Natural killer cell (primary cell): Measurements from ENCODE around the gene WDR54. TPM values are rescaled to one million over a fixed set of nuclear protein-coding genes. Genes with fewer than 3 reads are reported as not detected.

Experiments used
- ATAC-seq, 3 donors: fragments of 150-1000 bp in 2 of 3; fragments of 200-7000 bp in 1 of 3; cut with Tn5 transposase; 1 replicate in 1 of 3; 2 replicates in 2 of 3; pipeline ENCODE4 v1.10.0; 2021; ENCODE audit warnings: mild to moderate bottlenecking in 2 of 3, moderate library complexity in 2 of 3
- DNase-seq, 2 donors: peaks; one replicate each; pipeline versions ENCODE4 v3.0.0 to v3.0.0-alpha.2; 2013 to 2021; ENCODE audit warnings: mixed read lengths in 1 of 2
- H3K27ac ChIP-seq: one replicate; pipeline ENCODE4 v1.5.1; 2013; ENCODE audit warnings: mild to moderate bottlenecking, low read length
- H3K27me3 ChIP-seq: one replicate; pipeline ENCODE4 v1.6.1; 2013; ENCODE audit warnings: low read length; ENCODE audit not compliant: control insufficient read depth, insufficient read depth
- H3K36me3 ChIP-seq: one replicate; pipeline ENCODE4 v1.6.1; 2013; ENCODE audit warnings: low read length; ENCODE audit not compliant: control insufficient read depth, insufficient read depth
- H3K4me1 ChIP-seq: one replicate; pipeline ENCODE4 v1.6.1; 2013; ENCODE audit warnings: low read length; ENCODE audit not compliant: control insufficient read depth, insufficient read depth
- H3K4me3 ChIP-seq: one replicate; pipeline ENCODE4 v1.5.1; 2013; ENCODE audit warnings: low read length
- H3K9me3 ChIP-seq: one replicate; pipeline ENCODE4 v1.6.1; 2013; ENCODE audit warnings: low read length; ENCODE audit not compliant: control insufficient read depth, insufficient read depth
- H3K27ac Mint-ChIP-seq, 2 donors: one replicate each; pipeline ENCODE4 v1.8.0; 2022; ENCODE audit warnings: mild to moderate bottlenecking in 2 of 2, mixed read lengths in 2 of 2, moderate library complexity in 1 of 2
- H3K27me3 Mint-ChIP-seq, 2 donors: one replicate each; pipeline ENCODE4 v1.8.0; 2022; ENCODE audit warnings: low read depth in 2 of 2, mixed read lengths in 2 of 2
- H3K36me3 Mint-ChIP-seq: one replicate; pipeline ENCODE4 v1.8.0; 2022; ENCODE audit warnings: mixed read lengths
- H3K4me1 Mint-ChIP-seq, 2 donors: one replicate each; pipeline ENCODE4 v1.8.0; 2022; ENCODE audit warnings: mixed read lengths in 2 of 2
- H3K4me3 Mint-ChIP-seq: one replicate; pipeline ENCODE4 v1.8.0; 2022; ENCODE audit warnings: mild to moderate bottlenecking, moderate library complexity, mixed read lengths
- H3K9me3 Mint-ChIP-seq, 2 donors: one replicate each; pipeline ENCODE4 v1.8.0; 2022; ENCODE audit warnings: mixed read lengths in 2 of 2
- WGBS: methylation state at CpG from one replicate; pipeline ENCODE4 v1.1.7; 2013; ENCODE audit warnings: missing lambda C conversion rate; ENCODE audit not compliant: insufficient coverage; 5-methylcytosine and 5-hydroxymethylcytosine counted together
- intact Hi-C: fragments of 100-400 bp; cut with micrococcal nuclease; formaldehyde crosslinking; loops from one replicate; pipeline ENCODE4 v1.14.2; 2022
- total RNA-seq, 4 donors: library from RNA; stranded (reverse); fragments of 120-200 nt in 1 of 4; gene quantifications; one replicate each; pipeline versions ENCODE4 v1.2.3 to v1.2.4, GENCODE V29; 2013 to 2022
- TF ChIP-seq, protein P1 (sequence below): fragments of 200-600 bp; IDR thresholded peaks from one replicate; pipeline ENCODE4 v1.8.0; 2022; ENCODE audit warnings: antibody characterized with exemption

Gene WDR54
- total RNA-seq, 3 donors from 2014 or later (not counting 1 experiment from before 2014, with no cell fraction given), result 28.0 to 35.3 (median 28.0) TPM

DNA sequence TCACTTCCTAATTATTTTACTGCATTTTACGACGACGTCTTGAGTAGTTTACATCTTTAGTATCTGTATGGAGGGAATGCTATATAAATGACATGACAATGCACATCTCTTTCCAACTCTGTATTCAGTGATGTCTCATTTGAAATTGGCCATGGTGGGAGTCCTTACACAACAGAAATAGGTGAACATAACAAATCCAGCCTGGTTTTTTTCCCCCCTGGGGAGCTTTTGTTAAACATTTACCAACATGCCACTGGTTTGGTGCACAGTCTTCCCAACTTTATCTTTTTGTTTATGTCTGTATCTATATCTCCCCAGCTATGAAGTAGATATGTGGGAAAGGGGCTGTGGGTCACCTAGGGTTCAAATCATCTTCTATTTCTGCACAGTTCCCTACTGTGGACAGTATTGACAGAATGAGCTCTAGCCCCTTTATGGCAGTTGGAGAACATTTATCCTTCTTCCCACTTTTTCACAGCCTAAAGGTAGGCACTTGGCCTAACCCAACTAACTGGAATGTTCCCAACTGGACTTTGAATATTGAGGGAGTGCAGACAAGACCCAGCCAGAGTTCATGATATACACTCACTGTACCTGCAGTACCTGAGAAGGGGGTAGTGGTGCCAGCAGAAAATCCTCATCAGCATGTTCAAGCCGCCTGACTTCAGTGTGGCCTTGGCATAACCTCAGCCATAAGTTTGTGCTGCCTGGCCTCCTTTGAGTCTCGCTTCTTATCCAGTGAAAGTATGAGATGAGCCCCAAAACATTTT, 25.9 kb downstream of the WDR54 start:
- 100% methylated on average over 2 of the region's 5 CpGs for WGBS
- Mint-ChIP-seq H3K36me3 (no peaks in the 10 kb centered on the region), H3K4me1 (peaks cover 3 to 4% of the 10 kb centered on the region in 2 donors), H3K27me3 (peaks cover 0 to 5% of the 10 kb centered on the region in 2 donors), H3K27ac (no peak overlapping the region), H3K4me3 (no peak overlapping the region), H3K9me3 (no peaks in the 10 kb centered on the region)
- Histone ChIP-seq H3K27ac (no peak overlapping the region), H3K9me3 (no peaks in the 10 kb centered on the region), H3K4me3 (no peak overlapping the region), H3K4me1 (peaks cover 13% of the 10 kb centered on the region), H3K27me3 (peaks cover under 1% of the 10 kb centered on the region), H3K36me3 (no peaks in the 10 kb centered on the region)
- intact Hi-C loops, result no loop called here
- DNase-seq (no peak), ATAC-seq (no peak)
- TF ChIP-seq, protein P1, sequence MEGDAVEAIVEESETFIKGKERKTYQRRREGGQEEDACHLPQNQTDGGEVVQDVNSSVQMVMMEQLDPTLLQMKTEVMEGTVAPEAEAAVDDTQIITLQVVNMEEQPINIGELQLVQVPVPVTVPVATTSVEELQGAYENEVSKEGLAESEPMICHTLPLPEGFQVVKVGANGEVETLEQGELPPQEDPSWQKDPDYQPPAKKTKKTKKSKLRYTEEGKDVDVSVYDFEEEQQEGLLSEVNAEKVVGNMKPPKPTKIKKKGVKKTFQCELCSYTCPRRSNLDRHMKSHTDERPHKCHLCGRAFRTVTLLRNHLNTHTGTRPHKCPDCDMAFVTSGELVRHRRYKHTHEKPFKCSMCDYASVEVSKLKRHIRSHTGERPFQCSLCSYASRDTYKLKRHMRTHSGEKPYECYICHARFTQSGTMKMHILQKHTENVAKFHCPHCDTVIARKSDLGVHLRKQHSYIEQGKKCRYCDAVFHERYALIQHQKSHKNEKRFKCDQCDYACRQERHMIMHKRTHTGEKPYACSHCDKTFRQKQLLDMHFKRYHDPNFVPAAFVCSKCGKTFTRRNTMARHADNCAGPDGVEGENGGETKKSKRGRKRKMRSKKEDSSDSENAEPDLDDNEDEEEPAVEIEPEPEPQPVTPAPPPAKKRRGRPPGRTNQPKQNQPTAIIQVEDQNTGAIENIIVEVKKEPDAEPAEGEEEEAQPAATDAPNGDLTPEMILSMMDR, result no peak

DNA sequence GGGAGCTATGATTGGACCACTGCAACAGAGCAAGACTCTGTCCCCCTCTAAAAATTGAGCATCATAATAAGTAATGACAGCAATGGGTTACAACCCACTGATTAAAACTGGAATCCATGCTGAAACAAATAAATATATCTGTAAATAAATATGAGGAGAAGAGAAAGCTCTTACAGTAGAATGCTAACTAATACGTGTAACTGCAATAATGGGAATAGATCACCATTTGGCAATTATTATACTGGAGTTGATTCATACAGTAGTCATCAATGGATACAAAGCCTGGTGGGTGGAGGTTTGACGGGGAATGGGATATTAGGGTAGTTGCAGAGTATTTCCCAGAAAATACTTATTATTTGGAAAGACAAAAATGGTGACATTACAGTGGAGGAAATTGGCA, 27.2 kb downstream of the WDR54 start:
- DNase-seq (no peak), ATAC-seq (no peak)
- H3K4me3 Mint-ChIP-seq, result no peak overlapping the region
- no peaks in the 10 kb centered on the region for H3K27me3 ChIP-seq
- 86% methylated on average over 2 of the region's 2 CpGs for WGBS
- peaks cover 22% of the 10 kb centered on the region for H3K4me1 ChIP-seq
- no peaks in the 10 kb centered on the region for H3K36me3 Mint-ChIP-seq
- peaks cover 13 to 15% of the 10 kb centered on the region in 2 donors for H3K4me1 Mint-ChIP-seq
- H3K27me3 Mint-ChIP-seq, result peaks cover 0 to 3% of the 10 kb centered on the region in 2 donors
- no peak overlapping the region for H3K27ac Mint-ChIP-seq
- no peaks in the 10 kb centered on the region for H3K9me3 Mint-ChIP-seq
- H3K27ac ChIP-seq, result no peak overlapping the region
- no peak overlapping the region for H3K4me3 ChIP-seq
- TF ChIP-seq, protein P1, result no peak
- H3K9me3 ChIP-seq, result no peaks in the 10 kb centered on the region
- intact Hi-C loops, result no loop called here
- no peaks in the 10 kb centered on the region for H3K36me3 ChIP-seq

DNA sequence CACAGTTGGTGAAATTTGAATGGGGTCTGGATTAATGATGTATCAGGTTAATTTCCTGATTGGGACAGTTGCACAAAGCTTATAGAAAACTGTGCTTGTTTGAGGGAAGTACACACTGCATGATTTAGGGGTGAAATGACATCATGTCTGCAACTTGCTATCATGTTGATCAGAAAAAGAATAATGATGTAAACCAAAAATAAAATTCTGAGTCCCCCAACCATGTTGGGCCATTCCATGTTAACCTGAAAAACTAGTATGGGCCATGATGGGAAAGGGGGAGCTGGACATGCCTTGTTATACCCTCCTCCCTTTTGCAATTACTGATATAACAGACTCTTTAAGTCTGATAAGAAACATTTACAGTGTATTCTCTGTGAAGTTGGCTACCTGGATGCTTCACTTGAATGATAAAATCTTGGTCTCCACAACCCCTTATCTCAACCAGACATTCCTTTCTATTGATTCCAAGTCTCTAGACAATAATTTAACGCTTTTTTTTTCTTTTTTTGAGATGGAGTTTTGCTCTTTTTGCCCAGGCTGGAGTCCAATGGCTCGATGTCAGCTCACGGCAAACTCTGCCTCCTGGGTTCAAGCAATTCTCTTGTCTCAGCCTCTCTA, 29.1 kb downstream of the WDR54 start:
- intact Hi-C loops, result loop anchor here (5.0 to 10.0 kb wide), 2 partner anchors 58 to 1216 kb away; partner anchors contain the start of genes CCT7 and PRADC1
- ATAC-seq, result no peak
- no peaks in the 10 kb centered on the region for H3K36me3 Mint-ChIP-seq

More for the DNA sequence above, 29.1 kb downstream of the WDR54 start:
- H3K4me1 ChIP-seq, result peaks cover 29% of the 10 kb centered on the region
- WGBS, result 92% methylated on average over 3 of the region's 3 CpGs
- H3K27ac ChIP-seq, result no peak overlapping the region
- Mint-ChIP-seq H3K9me3 (no peaks in the 10 kb centered on the region), H3K4me1 (peaks cover 30% of the 10 kb centered on the region in 2 donors), H3K4me3 (no peak overlapping the region), H3K27me3 (no peaks in the 10 kb centered on the region), H3K27ac (peak overlapping the region in 1 of 2 donors; percentile 99)
- no peak overlapping the region for H3K4me3 ChIP-seq
- no peaks in the 10 kb centered on the region for H3K36me3 ChIP-seq
- no peaks in the 10 kb centered on the region for H3K27me3 ChIP-seq
- TF ChIP-seq, protein P1, result no peak
- H3K9me3 ChIP-seq, result no peaks in the 10 kb centered on the region
- DNase-seq, result no peak
